SH-SY5Y (cell line): Measurements from ENCODE around the gene TMX1.

Source experiments
- GATA2 ChIP-seq: IDR thresholded peaks from 2 replicates; pipeline ENCODE4 v1.6.1; 2011; ENCODE audit warnings: mild to moderate bottlenecking, low read depth, low read length
- GATA3 ChIP-seq: IDR thresholded peaks from 2 replicates; pipeline ENCODE4 v1.6.1; 2011; ENCODE audit warnings: low read depth, mild to moderate bottlenecking, low read length, moderate library complexity

DNA sequence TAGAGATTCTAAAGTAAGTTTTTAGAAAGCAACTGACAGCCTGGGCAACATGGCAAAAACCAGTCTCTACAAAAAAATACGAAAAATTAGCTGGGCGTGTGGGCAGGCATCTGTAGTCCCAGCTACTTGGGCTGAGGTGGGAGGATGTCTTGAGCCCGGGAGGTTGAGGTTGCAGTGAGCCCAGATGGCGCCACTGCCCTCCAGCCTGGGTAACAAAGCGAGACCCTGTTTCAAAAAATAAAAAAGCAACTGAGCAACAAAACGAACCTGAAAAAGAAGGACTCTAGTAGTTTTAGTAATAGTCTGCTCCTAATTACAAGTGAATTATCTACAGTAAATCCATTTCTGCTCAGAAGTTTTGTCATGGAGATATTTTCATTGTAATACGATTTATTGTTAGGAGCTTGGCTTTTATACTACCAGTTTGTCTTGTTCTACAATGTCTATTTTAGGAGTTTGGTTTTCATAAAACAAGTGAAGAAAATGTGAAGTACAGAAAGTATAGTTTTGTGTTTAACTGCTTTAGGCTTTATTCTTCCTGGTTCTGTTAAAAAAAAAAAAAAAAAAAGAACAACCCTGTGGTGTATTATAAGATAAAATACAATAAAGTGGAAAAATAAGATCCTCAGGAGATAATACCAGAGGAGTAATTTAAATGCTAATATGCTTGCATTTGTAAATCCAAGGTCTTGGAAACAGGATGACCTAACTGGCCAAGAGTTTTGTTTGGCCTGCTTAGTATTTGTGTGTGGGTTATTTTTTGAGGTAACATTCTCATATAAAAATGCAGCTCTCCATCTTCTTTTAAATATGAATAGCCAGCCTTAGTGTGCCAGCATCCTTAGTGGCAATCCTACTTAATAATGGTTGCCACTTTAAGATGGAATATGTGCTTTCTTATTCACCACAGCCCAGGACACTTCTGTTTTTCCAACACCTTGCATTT, 2.8 kb downstream of the TMX1 start:
- TF ChIP-seq GATA2 (no peak), GATA3 (no peak)
